Esophagus muscularis mucosa (tissue), 4 donors: ENCODE data around the gene ZNF618.

ENCODE experiments used
- CTCF ChIP-seq, 3 experiments: fragments of 200-600 bp in 2 of 3; fragments of 450-650 bp in 1 of 3; sonication (generic) in 2 of 3; IDR thresholded peaks; one replicate each; pipeline ENCODE4 v1.5.1; 2017 to 2019; ENCODE audit warnings: antibody characterized with exemption in 3 of 3, mild to moderate bottlenecking in 2 of 3, moderate library complexity in 1 of 3
- EP300 ChIP-seq: sonication (generic); formaldehyde crosslinking; IDR thresholded peaks from one replicate; pipeline ENCODE4 v1.6.1; 2017; ENCODE audit warnings: antibody characterized with exemption
- POLR2A ChIP-seq: fragments of 450-650 bp; IDR thresholded peaks from one replicate; pipeline ENCODE4 v1.6.1; 2017; ENCODE audit warnings: antibody characterized with exemption, moderate library complexity, mild to moderate bottlenecking, low read depth
- POLR2AphosphoS5 ChIP-seq, 2 donors: sonication (generic); formaldehyde crosslinking; IDR thresholded peaks; one replicate each; pipeline ENCODE4 v1.6.1; 2017; ENCODE audit warnings: antibody characterized with exemption in 2 of 2

DNA sequence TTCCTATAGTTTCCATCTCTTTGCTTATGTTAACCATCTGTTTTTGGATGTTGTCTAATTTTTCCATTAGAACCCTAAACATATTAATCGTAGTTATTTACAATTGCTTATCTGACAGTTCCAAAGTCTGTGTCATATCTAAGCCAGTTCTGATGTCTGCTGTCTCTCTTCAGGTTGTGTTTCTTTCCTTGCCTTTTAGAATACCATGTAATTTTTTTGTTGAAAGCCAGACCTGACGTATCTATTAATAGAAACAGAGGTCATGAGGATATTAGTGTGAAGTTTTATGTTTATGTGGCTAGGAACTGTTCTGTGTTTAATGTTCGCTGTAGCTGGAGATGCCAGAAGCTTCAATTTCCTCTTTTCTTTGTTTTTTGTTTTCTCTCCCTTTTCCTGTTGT lies 52.2 kb downstream of the ZNF618 start:
- TF ChIP-seq CTCF (IDR thresholded peaks at IDR 0.05): no peak
- no peak for TF ChIP-seq POLR2A
- no peak for TF ChIP-seq EP300
- no peak for TF ChIP-seq POLR2AphosphoS5 (IDR thresholded peaks at IDR 0.05)
